ENCODE data around the gene ZNG1A. TPM values are rescaled to one million over a fixed set of nuclear protein-coding genes. Genes with fewer than 3 reads are reported as not detected.
"Not testable (repeated sequence)": the region's sequence is repeated elsewhere in the genome, so short reads cannot be mapped to it uniquely, and the experiment has no call there.

The ZNG1A gene
- total and polyA plus RNA-seq, 2 donors (not counting 1 experiment from before 2014, with no cell fraction given) = 17.7 to 32.3 TPM

- H3K4me1 ChIP-seq (ENCODE audit: control insufficient read depth, extremely low read depth, insufficient read depth, low read length); H4K20me1 ChIP-seq (ENCODE audit: control insufficient read depth, extremely low read depth, insufficient read depth, low read length); H3K9me3 ChIP-seq (ENCODE audit: control insufficient read depth, insufficient read depth, low read depth, low read length); H2AFZ ChIP-seq (ENCODE audit: low read length); H3K9ac ChIP-seq (ENCODE audit: insufficient read depth, low read length); H3K27ac ChIP-seq (ENCODE audit: insufficient read depth, low read length); H3K79me2 ChIP-seq (ENCODE audit: control insufficient read depth, insufficient read depth, low read length); DNase-seq (ENCODE audit: low read depth in 2 of 2); H3K36me3 ChIP-seq (ENCODE audit: control insufficient read depth, insufficient read depth, low read length); H3K4me3 ChIP-seq (replicated peaks in 1 of 4; ENCODE audit: control extremely low read depth in 1 of 4, insufficient read depth in 1 of 4, low read depth in 3 of 4, low read length in 4 of 4); H3K4me2 ChIP-seq (ENCODE audit: extremely low read depth, insufficient read depth, low read length): not testable (repeated sequence)
- peaks cover 20% of the 10 kb centered on the region for H3K27me3 ChIP-seq (ENCODE audit: control insufficient read depth, insufficient read depth, low read length)
- TF ChIP-seq EZH2 (IDR thresholded peaks at IDR 0.05; ENCODE audit: low read length, missing control alignments) = peak; percentile 67
These were observed 61.5 kb downstream of the ZNG1A start for GRCh38 chr9:117144-117994.

GRCh38 chr9:116239-117077, 62.4 kb downstream of the ZNG1A start:
- H3K27ac ChIP-seq (ENCODE audit: insufficient read depth, low read length); H3K9me3 ChIP-seq (ENCODE audit: control insufficient read depth, insufficient read depth, low read depth, low read length); H3K36me3 ChIP-seq (ENCODE audit: control insufficient read depth, insufficient read depth, low read length); DNase-seq (ENCODE audit: low read depth in 2 of 2); H3K4me2 ChIP-seq (ENCODE audit: extremely low read depth, insufficient read depth, low read length); H3K9ac ChIP-seq (ENCODE audit: insufficient read depth, low read length); H3K4me1 ChIP-seq (ENCODE audit: control insufficient read depth, extremely low read depth, insufficient read depth, low read length); H3K79me2 ChIP-seq (ENCODE audit: control insufficient read depth, insufficient read depth, low read length); H4K20me1 ChIP-seq (ENCODE audit: control insufficient read depth, extremely low read depth, insufficient read depth, low read length); H2AFZ ChIP-seq (ENCODE audit: low read length); H3K4me3 ChIP-seq (replicated peaks in 1 of 4; ENCODE audit: control extremely low read depth in 1 of 4, insufficient read depth in 1 of 4, low read depth in 3 of 4, low read length in 4 of 4): not testable (repeated sequence)
- TF ChIP-seq EZH2 (IDR thresholded peaks at IDR 0.05; ENCODE audit: low read length, missing control alignments) = peak; percentile 68
- peaks cover 20% of the 10 kb centered on the region for H3K27me3 ChIP-seq (ENCODE audit: control insufficient read depth, insufficient read depth, low read length)

DNA sequence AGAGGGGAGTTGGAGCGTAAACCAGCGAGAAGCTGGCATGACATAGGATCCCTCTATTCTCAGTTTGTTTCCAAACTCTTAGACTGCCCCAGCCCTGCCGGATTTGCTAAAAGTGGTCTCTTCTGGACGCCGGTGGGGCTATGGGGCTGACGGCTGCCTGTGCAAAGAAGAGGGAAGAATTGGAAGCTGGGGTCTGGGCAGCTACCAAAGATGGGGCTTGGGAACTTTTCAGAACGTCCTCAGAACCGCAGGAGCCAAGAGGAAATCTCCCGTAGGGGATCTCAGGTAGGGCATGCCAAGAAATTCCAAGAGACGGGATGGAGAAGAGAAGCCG, 63.8 kb downstream of the ZNG1A start:
- peaks cover 20% of the 10 kb centered on the region for H3K27me3 ChIP-seq (ENCODE audit: control insufficient read depth, insufficient read depth, low read length)
- H3K4me2 ChIP-seq (ENCODE audit: extremely low read depth, insufficient read depth, low read length); H2AFZ ChIP-seq (ENCODE audit: low read length); H3K4me1 ChIP-seq (ENCODE audit: control insufficient read depth, extremely low read depth, insufficient read depth, low read length); DNase-seq (ENCODE audit: low read depth in 2 of 2); H3K9me3 ChIP-seq (ENCODE audit: control insufficient read depth, insufficient read depth, low read depth, low read length); H4K20me1 ChIP-seq (ENCODE audit: control insufficient read depth, extremely low read depth, insufficient read depth, low read length); H3K27ac ChIP-seq (ENCODE audit: insufficient read depth, low read length); H3K79me2 ChIP-seq (ENCODE audit: control insufficient read depth, insufficient read depth, low read length); H3K36me3 ChIP-seq (ENCODE audit: control insufficient read depth, insufficient read depth, low read length); H3K9ac ChIP-seq (ENCODE audit: insufficient read depth, low read length); H3K4me3 ChIP-seq (replicated peaks in 1 of 4; ENCODE audit: control extremely low read depth in 1 of 4, insufficient read depth in 1 of 4, low read depth in 3 of 4, low read length in 4 of 4): not testable (repeated sequence)

- not testable (repeated sequence) for H3K36me3 ChIP-seq (ENCODE audit: control insufficient read depth, insufficient read depth, low read length); H4K20me1 ChIP-seq (ENCODE audit: control insufficient read depth, extremely low read depth, insufficient read depth, low read length); H3K27ac ChIP-seq (ENCODE audit: insufficient read depth, low read length); H3K4me1 ChIP-seq (ENCODE audit: control insufficient read depth, extremely low read depth, insufficient read depth, low read length); H3K9me3 ChIP-seq (ENCODE audit: control insufficient read depth, insufficient read depth, low read depth, low read length); H3K79me2 ChIP-seq (ENCODE audit: control insufficient read depth, insufficient read depth, low read length); H2AFZ ChIP-seq (ENCODE audit: low read length); DNase-seq (ENCODE audit: low read depth in 2 of 2); H3K9ac ChIP-seq (ENCODE audit: insufficient read depth, low read length)
- Histone ChIP-seq H3K27me3 (ENCODE audit: control insufficient read depth, insufficient read depth, low read length) (peaks cover 20% of the 10 kb centered on the region), H3K4me2 (ENCODE audit: extremely low read depth, insufficient read depth, low read length) (peak overlapping the region; percentile 44), H3K4me3 (replicated peaks in 1 of 4; ENCODE audit: control extremely low read depth in 1 of 4, insufficient read depth in 1 of 4, low read depth in 3 of 4, low read length in 4 of 4) (peak overlapping the region in 3 of 4 experiments; percentile 17 to 41 (median 35))
These were observed 64.4 kb downstream of the ZNG1A start for GRCh38 chr9:114267-115117.

Measured in fibroblast of lung (primary cell).